PC-9 (cell line): ENCODE results near the gene AMY1B.
"Not testable (repeated sequence)": the region's sequence is repeated elsewhere in the genome, so short reads cannot be mapped to it uniquely, and the experiment has no call there.

Experiments used
- EZH2 ChIP-seq: fragments of 200-600 bp; sonication (generic); IDR thresholded peaks from 2 replicates; pipeline ENCODE4 v1.8.0; 2017; ENCODE audit warnings: antibody characterized with exemption, low read depth
- TF ChIP-seq, protein P1 (sequence below): fragments of 200-600 bp; sonication (generic); conservative IDR thresholded peaks from 2 replicates; pipeline ENCODE4 v1.6.1; 2017; ENCODE audit warnings: mixed run types, antibody characterized with exemption, mild to moderate bottlenecking, moderate library complexity

DNA sequence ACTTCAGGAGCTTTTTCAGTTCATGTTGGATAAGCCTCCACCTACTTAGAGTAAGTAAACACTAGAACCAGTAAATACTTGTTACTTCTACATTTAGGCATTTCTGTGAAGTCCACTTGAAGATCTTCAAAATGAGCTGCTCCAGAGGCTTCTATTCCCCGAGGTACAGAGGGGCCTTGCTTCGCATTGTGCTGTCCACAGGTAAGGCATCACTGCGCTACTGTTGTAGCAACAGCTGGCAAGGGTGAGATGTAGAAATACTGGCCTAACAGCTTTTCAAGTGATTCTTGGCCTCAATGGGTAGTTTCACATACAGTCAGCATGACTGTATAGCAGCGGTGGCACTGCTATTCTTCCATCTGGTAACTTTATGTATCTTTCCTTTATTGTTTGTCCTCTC is 45.1 kb downstream of the AMY1B start:
- TF ChIP-seq, protein P1, sequence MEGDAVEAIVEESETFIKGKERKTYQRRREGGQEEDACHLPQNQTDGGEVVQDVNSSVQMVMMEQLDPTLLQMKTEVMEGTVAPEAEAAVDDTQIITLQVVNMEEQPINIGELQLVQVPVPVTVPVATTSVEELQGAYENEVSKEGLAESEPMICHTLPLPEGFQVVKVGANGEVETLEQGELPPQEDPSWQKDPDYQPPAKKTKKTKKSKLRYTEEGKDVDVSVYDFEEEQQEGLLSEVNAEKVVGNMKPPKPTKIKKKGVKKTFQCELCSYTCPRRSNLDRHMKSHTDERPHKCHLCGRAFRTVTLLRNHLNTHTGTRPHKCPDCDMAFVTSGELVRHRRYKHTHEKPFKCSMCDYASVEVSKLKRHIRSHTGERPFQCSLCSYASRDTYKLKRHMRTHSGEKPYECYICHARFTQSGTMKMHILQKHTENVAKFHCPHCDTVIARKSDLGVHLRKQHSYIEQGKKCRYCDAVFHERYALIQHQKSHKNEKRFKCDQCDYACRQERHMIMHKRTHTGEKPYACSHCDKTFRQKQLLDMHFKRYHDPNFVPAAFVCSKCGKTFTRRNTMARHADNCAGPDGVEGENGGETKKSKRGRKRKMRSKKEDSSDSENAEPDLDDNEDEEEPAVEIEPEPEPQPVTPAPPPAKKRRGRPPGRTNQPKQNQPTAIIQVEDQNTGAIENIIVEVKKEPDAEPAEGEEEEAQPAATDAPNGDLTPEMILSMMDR, result not testable (repeated sequence)
- TF ChIP-seq EZH2, result not testable (repeated sequence)
